ENCODE measurements around the gene C4A.
"Not testable (repeated sequence)": the region's sequence is repeated elsewhere in the genome, so short reads cannot be mapped to it uniquely, and the experiment has no call there.

DNA sequence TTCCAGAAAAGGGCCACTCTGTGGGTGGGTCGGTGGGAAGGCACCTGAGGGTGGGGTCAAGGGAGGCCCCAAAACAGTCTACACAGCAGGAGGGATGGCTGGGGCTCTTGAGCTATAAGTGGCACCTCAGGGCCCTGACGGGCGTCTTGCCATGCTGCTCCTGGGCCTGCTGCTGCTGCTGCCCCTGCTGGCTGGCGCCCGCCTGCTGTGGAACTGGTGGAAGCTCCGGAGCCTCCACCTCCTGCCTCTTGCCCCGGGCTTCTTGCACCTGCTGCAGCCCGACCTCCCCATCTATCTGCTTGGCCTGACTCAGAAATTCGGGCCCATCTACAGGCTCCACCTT, 23.7 kb downstream of the C4A start:
- TF ChIP-seq CTCF (conservative IDR thresholded peaks at IDR 0.05); EZH2 (IDR thresholded peaks at IDR 0.05; ENCODE audit: low read depth): not testable (repeated sequence)
